H1 (cell line): ENCODE measurements around the gene GABARAPL2. TPM values are rescaled to one million over a fixed set of nuclear protein-coding genes. Genes with fewer than 3 reads are reported as not detected.

Source experiments
- CTCF ChIA-PET: fragments of 300-600 bp; sonication (Branson Sonifier 250); formaldehyde crosslinking; loops from one replicate; lab custom pipeline; 2021; ENCODE audit not compliant: partially characterized antibody; lab: Charles Lee
- POLR2A ChIA-PET: fragments of 300-600 bp; sonication (Branson Sonifier 250); formaldehyde crosslinking; loops from one replicate; lab custom pipeline; 2021; ENCODE audit warnings: inconsistent platforms; ENCODE audit not compliant: partially characterized antibody; lab: Charles Lee
- DNase-seq, 2 experiments: peaks; one replicate each; pipeline versions ENCODE4 v3.0.0 to v3.0.0-alpha.2; 2010 to 2022; ENCODE audit warnings: low spot score in 2 of 2, low read depth in 1 of 2, mixed read lengths in 1 of 2
- FAIRE-seq: peaks from 2 replicates; lab custom pipeline; 2011; peaks lifted over from hg19 to GRCh38; lab: Jason Lieb, UNC
- H2AFZ ChIP-seq: 2 replicates; pipeline ENCODE4 v1.8.1; 2012; ENCODE audit warnings: low read length, inconsistent platforms
- H2AK5ac ChIP-seq: 2 replicates; pipeline ENCODE4 v1.6.1; 2013; ENCODE audit warnings: low read depth, low read length
- H2BK120ac ChIP-seq: replicated peaks from 2 replicates; pipeline ENCODE3; 2013; ENCODE audit warnings: low read depth, low read length, inconsistent platforms
- H2BK12ac ChIP-seq: 2 replicates; pipeline ENCODE4 v1.6.1; 2013; ENCODE audit warnings: low read depth, low read length
- H2BK15ac ChIP-seq: 2 replicates; pipeline ENCODE4 v1.6.1; 2013; ENCODE audit warnings: low read length
- H2BK20ac ChIP-seq: 2 replicates; pipeline ENCODE4 v1.6.1; 2013; ENCODE audit warnings: low read length
- H2BK5ac ChIP-seq: 2 replicates; pipeline ENCODE4 v1.6.1; 2013; ENCODE audit warnings: low read depth, low read length
- H3K14ac ChIP-seq: 2 replicates; pipeline ENCODE4 v1.6.1; 2013; ENCODE audit warnings: inconsistent platforms; ENCODE audit not compliant: insufficient read length
- H3K18ac ChIP-seq: 2 replicates; pipeline ENCODE4 v1.6.1; 2013; ENCODE audit warnings: low read length; ENCODE audit errors: extremely low read depth
- H3K23ac ChIP-seq: 2 replicates; pipeline ENCODE4 v1.6.1; 2013; ENCODE audit warnings: inconsistent platforms; ENCODE audit not compliant: insufficient read length
- H3K23me2 ChIP-seq: 2 replicates; pipeline ENCODE4 v1.6.1; 2013; ENCODE audit warnings: low read depth, low read length
- H3K27ac ChIP-seq: 2 replicates; pipeline ENCODE4 v1.6.1; 2011; ENCODE audit warnings: low read depth, low read length, inconsistent platforms
- H3K27me3 ChIP-seq, 4 experiments: replicated peaks in 1 of 4; 1 replicate in 1 of 4; 2 replicates in 3 of 4; pipeline versions ENCODE4 v1.6.1 to v1.8.1; 2011 to 2013; ENCODE audit warnings: low read length in 3 of 4, mild to moderate bottlenecking in 3 of 4, inconsistent platforms in 2 of 4, mixed read lengths in 2 of 4, moderate library complexity in 1 of 4; ENCODE audit not compliant: control insufficient read depth in 3 of 4, insufficient read depth in 3 of 4; ENCODE audit errors: extremely low read depth in 1 of 4
- H3K36me3 ChIP-seq, 4 experiments: 2 replicates each; pipeline versions ENCODE4 v1.6.1 to v1.8.1; 2011 to 2013; ENCODE audit warnings: mild to moderate bottlenecking in 4 of 4, low read length in 3 of 4, moderate library complexity in 2 of 4, control low read depth in 1 of 4, inconsistent platforms in 1 of 4; ENCODE audit not compliant: insufficient read depth in 4 of 4, control insufficient read depth in 2 of 4
- H3K4ac ChIP-seq: replicated peaks from 2 replicates; pipeline ENCODE3; 2013; ENCODE audit warnings: low read length, low read depth, mixed read lengths, inconsistent platforms; ENCODE audit not compliant: insufficient read length
- H3K4me1 ChIP-seq, 4 experiments: replicated peaks in 1 of 4; 1 replicate in 1 of 4; 2 replicates in 3 of 4; pipeline versions ENCODE4 v1.6.1 to v1.8.1; 2011 to 2013; ENCODE audit warnings: low read length in 3 of 4, inconsistent platforms in 2 of 4, mixed read lengths in 1 of 4; ENCODE audit not compliant: insufficient read depth in 4 of 4, control insufficient read depth in 3 of 4
- H3K4me2 ChIP-seq, 2 experiments: 2 replicates each; pipeline versions ENCODE4 v1.6.1 to v1.8.1; 2011 to 2013; ENCODE audit warnings: low read depth in 2 of 2, low read length in 2 of 2, control low read depth in 1 of 2, inconsistent platforms in 1 of 2, mild to moderate bottlenecking in 1 of 2; ENCODE audit not compliant: insufficient read depth in 1 of 2
- H3K4me3 ChIP-seq, 4 experiments: fragments of 200-600, 300-600 bp in 1 of 4; sonication (generic), shearing (Covaris generic), sonication (Bioruptor Twin) in 1 of 4; 2 replicates each; pipeline versions ENCODE4 v1.5.1 to v1.8.1; 2011 to 2016; ENCODE audit warnings: low read length in 4 of 4, low read depth in 3 of 4, control low read depth in 2 of 4, inconsistent platforms in 2 of 4, mild to moderate bottlenecking in 2 of 4, mixed read lengths in 1 of 4, moderate library complexity in 1 of 4; ENCODE audit not compliant: insufficient read depth in 2 of 4; ENCODE audit errors: extremely low read depth in 1 of 4
- H3K56ac ChIP-seq: replicated peaks from 2 replicates; pipeline ENCODE3; 2013; ENCODE audit warnings: low read depth, mild to moderate bottlenecking, mixed read lengths, low read length, inconsistent platforms; ENCODE audit not compliant: insufficient read length
- H3K79me1 ChIP-seq: 2 replicates; pipeline ENCODE4 v1.6.1; 2013; ENCODE audit warnings: low read depth, low read length, control low read depth
- H3K79me2 ChIP-seq, 2 experiments: 2 replicates each; pipeline versions ENCODE4 v1.6.1 to v1.8.1; 2012 to 2013; ENCODE audit warnings: low read length in 2 of 2, mild to moderate bottlenecking in 2 of 2, inconsistent platforms in 1 of 2; ENCODE audit not compliant: insufficient read depth in 2 of 2, control insufficient read depth in 1 of 2
- H3K9ac ChIP-seq, 4 experiments: replicated peaks in 1 of 4; 1 replicate in 1 of 4; 2 replicates in 3 of 4; pipeline versions ENCODE4 v1.6.1 to v1.8.1; 2011 to 2013; ENCODE audit warnings: low read depth in 3 of 4, low read length in 3 of 4, control low read depth in 2 of 4, mild to moderate bottlenecking in 2 of 4, moderate library complexity in 2 of 4, inconsistent platforms in 1 of 4; ENCODE audit errors: extremely low read depth in 1 of 4
- H3K9me3 ChIP-seq, 2 experiments: 2 replicates each; pipeline versions ENCODE4 v1.6.1 to v1.8.1; 2012 to 2013; ENCODE audit warnings: mild to moderate bottlenecking in 2 of 2, moderate library complexity in 2 of 2, control low read depth in 1 of 2, inconsistent platforms in 1 of 2, low read depth in 1 of 2, low read length in 1 of 2, mixed read lengths in 1 of 2; ENCODE audit not compliant: insufficient read depth in 2 of 2
- H4K20me1 ChIP-seq, 2 experiments: replicated peaks in 1 of 2; 2 replicates each; pipeline versions ENCODE3 to v1.8.1; 2011 to 2013; ENCODE audit warnings: inconsistent platforms in 2 of 2, low read length in 2 of 2, mild to moderate bottlenecking in 1 of 2; ENCODE audit not compliant: insufficient read depth in 2 of 2, control insufficient read depth in 1 of 2
- H4K5ac ChIP-seq: 2 replicates; pipeline ENCODE4 v1.6.1; 2013; ENCODE audit warnings: low read length, low read depth, mixed read lengths, inconsistent platforms; ENCODE audit not compliant: insufficient read length
- H4K8ac ChIP-seq: 2 replicates; pipeline ENCODE4 v1.8.0; 2013; ENCODE audit warnings: mild to moderate bottlenecking, moderate library complexity, low read length, inconsistent platforms; ENCODE audit not compliant: insufficient read depth; ENCODE audit errors: extremely low read depth
- H4K91ac ChIP-seq: replicated peaks from 2 replicates; pipeline ENCODE3; 2013; ENCODE audit warnings: low read length, mixed read lengths, inconsistent platforms; ENCODE audit not compliant: insufficient read length
- CHD1 ChIP-seq: IDR thresholded peaks from 2 replicates; pipeline ENCODE4 v1.6.1; 2012; ENCODE audit warnings: low read depth, low read length, improper control_type of control experiment
- EGR1 ChIP-seq: IDR thresholded peaks from 2 replicates; pipeline ENCODE4 v1.6.1; 2011; ENCODE audit warnings: low read depth, low read length, borderline replicate concordance
- GTF2F1 ChIP-seq: IDR thresholded peaks from 2 replicates; pipeline ENCODE4 v1.6.1; 2012; ENCODE audit warnings: low read depth, low read length, improper control_type of control experiment, borderline replicate concordance
- KDM4A ChIP-seq: IDR thresholded peaks from one replicate; pipeline ENCODE4 v1.7.1; 2012; ENCODE audit warnings: low read depth, mild to moderate bottlenecking, moderate library complexity, low read length, inconsistent platforms; ENCODE audit not compliant: severe bottlenecking
- NANOG ChIP-seq: IDR thresholded peaks from 2 replicates; pipeline ENCODE4 v1.6.1; 2011; ENCODE audit warnings: low read length, low read depth, mild to moderate bottlenecking, inconsistent platforms; ENCODE audit not compliant: insufficient read depth, poor library complexity, severe bottlenecking
- POU5F1 ChIP-seq: IDR thresholded peaks from 2 replicates; pipeline ENCODE4 v1.6.1; 2011; ENCODE audit warnings: low read depth, mild to moderate bottlenecking, low read length, moderate library complexity
- SP4 ChIP-seq: IDR thresholded peaks from 2 replicates; pipeline ENCODE4 v1.6.1; 2012; ENCODE audit warnings: low read length, inconsistent platforms
- TAF7 ChIP-seq: optimal IDR thresholded peaks from 2 replicates; pipeline ENCODE3; 2011; ENCODE audit warnings: low read depth, mild to moderate bottlenecking, inconsistent platforms, low read length, moderate library complexity, borderline replicate concordance
- ZNF274 ChIP-seq: IDR thresholded peaks from 2 replicates; pipeline ENCODE4 v1.7.0; 2012; ENCODE audit warnings: low read length, borderline replicate concordance; ENCODE audit errors: extremely low read depth
- WGBS, 2 experiments: shearing (Covaris generic) in 1 of 2; methylation state at CpG; one replicate each; pipeline versions ENCODE4 v1.1.6 to v1.1.7; 2013 to 2015; ENCODE audit warnings: low lambda C conversion rate in 2 of 2, mixed read lengths in 2 of 2, inconsistent platforms in 1 of 2, low coverage in 1 of 2, missing lambda C conversion rate in 1 of 2; ENCODE audit not compliant: insufficient replicate concordance in 2 of 2, insufficient coverage in 1 of 2, insufficient read length in 1 of 2; ENCODE audit errors: extremely low coverage in 1 of 2, missing lambda C conversion rate in 1 of 2; 5-methylcytosine and 5-hydroxymethylcytosine counted together
- polyA plus RNA-seq, 7 experiments: library from polyadenylated mRNA; depleted of rRNA in 3 of 7; stranded (reverse) in 5 of 7; unstranded in 2 of 7; fragments of >200 nt in 5 of 7; fragments of 200-250 nt in 2 of 7; gene quantifications; 1 replicate in 5 of 7; 2 replicates in 1 of 7; 4 replicates in 1 of 7; pipeline versions ENCODE4 v1.2.1 to v1.2.3, GENCODE V29; 2011 to 2013; ENCODE audit warnings: missing spikeins in 2 of 7, mixed read lengths in 2 of 7
- total RNA-seq: library from RNA; stranded (reverse); fragmentation: NEBNext Ultra II Directional; extraction: Animal tissue kit (Norgen Biotek cat#: 25700); gene quantifications from 2 replicates; pipeline ENCODE4 v1.2.1, GENCODE V29; 2021
- TF ChIP-seq, protein P1 (sequence below): IDR thresholded peaks from 2 replicates; pipeline ENCODE4 v1.6.1; 2012; ENCODE audit warnings: inconsistent platforms

Gene GABARAPL2
- total and polyA plus RNA-seq, 2 of the 8 experiments (the other 6 are each of a cell fraction or from before 2014, with no cell fraction given), result 65.8 to 71.3 TPM

DNA sequence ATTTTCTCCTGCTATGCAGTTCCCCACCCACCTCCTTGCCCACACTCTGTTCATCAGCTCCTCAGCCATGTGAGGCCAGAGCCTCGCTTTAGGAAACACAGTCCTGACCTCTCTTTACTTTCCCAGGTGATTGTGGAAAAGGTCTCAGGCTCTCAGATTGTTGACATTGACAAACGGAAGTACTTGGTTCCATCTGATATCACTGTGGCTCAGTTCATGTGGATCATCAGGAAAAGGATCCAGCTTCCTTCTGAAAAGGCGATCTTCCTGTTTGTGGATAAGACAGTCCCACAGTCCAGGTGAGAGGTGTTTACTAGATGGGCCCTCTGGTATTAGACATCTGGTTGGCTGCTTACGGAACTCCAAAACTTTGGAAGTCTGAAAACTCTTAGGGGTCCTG is 1.7 kb downstream of the GABARAPL2 start:
- Histone ChIP-seq H3K23ac (no peak overlapping the region), H3K23me2 (peaks cover 9% of the 10 kb centered on the region), H4K91ac (no peak overlapping the region), H2BK20ac (no peak overlapping the region), H4K8ac (no peak overlapping the region), H3K36me3 (peaks cover 8 to 35% (median 28%) of the 10 kb centered on the region in 4 experiments; a peak in 7 of 8 replicates), H3K4me3 (no peak overlapping the region), H2BK12ac (no peak overlapping the region), H3K14ac (no peak overlapping the region), H3K27me3 (no peaks in the 10 kb centered on the region), H3K4me2 (no peak overlapping the region; a peak in 1 of 4 replicates), H3K9ac (peak overlapping the region in 1 of 4 experiments; percentile 20; a peak in 1 of 7 replicates), H2BK15ac (no peak overlapping the region), H2AFZ (no peak overlapping the region), H2BK120ac (no peak overlapping the region), H3K56ac (no peak overlapping the region), H3K27ac (no peak overlapping the region), H4K20me1 (peaks cover 5 to 12% of the 10 kb centered on the region in 2 experiments), H2AK5ac (no peak overlapping the region), H3K79me2 (peaks cover 0 to 13% of the 10 kb centered on the region in 2 experiments; a peak in 2 of 4 replicates), H4K5ac (no peak overlapping the region)
- no peak for FAIRE-seq
- WGBS, 2 experiments, result 84% methylated on average over 4 of the region's 4 CpGs; no CpG with 5 or more reads in 1 of the 2 experiments
- CTCF ChIA-PET, result interaction anchor here (0.8 to 9.4 kb wide), 5 partner anchors 8 to 54 kb away, joined by 3 to 96 read pairs (median 3); no protein-coding TSS in a partner anchor
- POLR2A ChIA-PET, result interaction anchor here (1.4 to 3.6 kb wide), 4 partner anchors 12 to 317 kb away, joined by 3 to 21 read pairs (median 9); partner anchors contain the start of gene TMEM231
- no peak for DNase-seq
- TF ChIP-seq KDM4A (no peak), NANOG (no peak), POU5F1 (no peak), SP4 (no peak), ZNF274 (no peak), EGR1 (no peak), GTF2F1 (no peak), TAF7 (no peak), CHD1 (no peak)
- TF ChIP-seq, protein P1, sequence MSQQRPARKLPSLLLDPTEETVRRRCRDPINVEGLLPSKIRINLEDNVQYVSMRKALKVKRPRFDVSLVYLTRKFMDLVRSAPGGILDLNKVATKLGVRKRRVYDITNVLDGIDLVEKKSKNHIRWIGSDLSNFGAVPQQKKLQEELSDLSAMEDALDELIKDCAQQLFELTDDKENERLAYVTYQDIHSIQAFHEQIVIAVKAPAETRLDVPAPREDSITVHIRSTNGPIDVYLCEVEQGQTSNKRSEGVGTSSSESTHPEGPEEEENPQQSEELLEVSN, result no peak
- TF ChIP-seq, all 59 proteins: peak for 0
- Histone ChIP-seq H3K4ac (no peak overlapping the region), H3K4me1 (peaks cover 1 to 8% (median 3%) of the 10 kb centered on the region in 4 experiments; a peak in 5 of 7 replicates), H3K79me1 (peaks cover 5% of the 10 kb centered on the region; the same call in 1 of the 2 replicates), H2BK5ac (no peak overlapping the region), H3K18ac (no peak overlapping the region), H3K9me3 (no peaks in the 10 kb centered on the region)
